GM19463 (cell line): Measurements from ENCODE around the gene G6PC3.
A peak's percentile ranks its signal among the peaks of the same experiment; 100 is the strongest.

Experiments
- ATAC-seq: cut with Tn5 transposase; IDR thresholded peaks from one replicate; pipeline ENCODE4 v1.9.1; 2021; ENCODE audit warnings: mild to moderate bottlenecking, moderate library complexity; ENCODE audit not compliant: unreplicated experiment

The G6PC3 gene

GRCh38 chr17:44059101-44059892 is 11.2 kb upstream of the G6PC3 start:
- ATAC-seq: no peak

GRCh38 chr17:44061446-44061845 is 9.1 kb upstream of the G6PC3 start:
- no peak for ATAC-seq

- no peak for ATAC-seq
Observed at GRCh38 chr17:44062871-44063270, 7.7 kb upstream of the G6PC3 start.

GRCh38 chr17:44063704-44064639 is 6.6 kb upstream of the G6PC3 start:
- no peak for ATAC-seq

GRCh38 chr17:44065668-44066203 is 4.8 kb upstream of the G6PC3 start:
- ATAC-seq: no peak

GRCh38 chr17:44066204-44066930 is 4.2 kb upstream of the G6PC3 start, which contains the start of gene LSM12:
Gene LSM12 (minus strand): TSS chr17:44066671. CDS start chr17:44066587, 84 bp downstream.
- peak; percentile 62 for ATAC-seq

- ATAC-seq: no peak
Observed at GRCh38 chr17:44067545-44067940, 3.0 kb upstream of the G6PC3 start.

- no peak for ATAC-seq
Observed at GRCh38 chr17:44069974-44070454, 521 bp upstream of the G6PC3 start.

GRCh38 chr17:44071198-44071520 is 624 bp downstream of the G6PC3 start:
- ATAC-seq: no peak

- ATAC-seq: no peak
Observed at GRCh38 chr17:44071772-44072171, 1.2 kb downstream of the G6PC3 start.

GRCh38 chr17:44074231-44074910 is 3.8 kb downstream of the G6PC3 start:
- ATAC-seq: no peak

GRCh38 chr17:44074911-44075285 is 4.4 kb downstream of the G6PC3 start:
- no peak for ATAC-seq

GRCh38 chr17:44075598-44076293 is 5.2 kb downstream of the G6PC3 start:
- no peak for ATAC-seq

- no peak for ATAC-seq
Observed at GRCh38 chr17:44076716-44077594, 6.4 kb downstream of the G6PC3 start.

GRCh38 chr17:44077595-44077909 is 7.0 kb downstream of the G6PC3 start:
- no peak for ATAC-seq

- no peak for ATAC-seq
Observed at GRCh38 chr17:44078412-44078811, 7.9 kb downstream of the G6PC3 start.

- ATAC-seq: no peak
Observed at GRCh38 chr17:44079877-44080821, 9.6 kb downstream of the G6PC3 start.

GRCh38 chr17:44081681-44082080 is 11.1 kb downstream of the G6PC3 start:
- ATAC-seq: no peak
